Cardiac fibroblast (primary cell): ENCODE results near the gene NOVA1.
A peak's percentile ranks its signal among the peaks of the same experiment; 100 is the strongest.

Experiments
- DNase-seq, 2 donors: peaks; one replicate each; pipeline versions ENCODE4 v3.0.0 to v3.0.0-alpha.2; 2010; ENCODE audit warnings: low read depth in 2 of 2
- H3K4me3 ChIP-seq, 2 donors: replicated peaks in 1 of 2; 1 replicate in 1 of 2; 2 replicates in 1 of 2; pipeline ENCODE4 v1.5.1; 2011; ENCODE audit warnings: low read depth in 2 of 2, low read length in 2 of 2, mild to moderate bottlenecking in 2 of 2, moderate library complexity in 1 of 2
- CTCF ChIP-seq: IDR thresholded peaks from one replicate; pipeline ENCODE4 v1.5.1; 2011; ENCODE audit warnings: low read depth, mild to moderate bottlenecking, low read length, inconsistent platforms

The NOVA1 gene

GRCh38 chr14:26404927-26405326 is 192.9 kb downstream of the NOVA1 start:
- no peak for TF ChIP-seq CTCF
- DNase-seq: no peak
- no peak overlapping the region for H3K4me3 ChIP-seq

- no peak for TF ChIP-seq CTCF
- DNase-seq: peak in 1 of 2 donors; percentile 9
Measured at GRCh38 chr14:26403760-26404159, 194.1 kb downstream of the NOVA1 start.

GRCh38 chr14:26402126-26402525 is 195.7 kb downstream of the NOVA1 start:
- no peak for DNase-seq
- no peak for TF ChIP-seq CTCF
- no peak overlapping the region for H3K4me3 ChIP-seq

More at GRCh38 chr14:26403760-26404159, 194.1 kb downstream of the NOVA1 start:
- no peak overlapping the region for H3K4me3 ChIP-seq

GRCh38 chr14:26401179-26401968 is 196.5 kb downstream of the NOVA1 start:
- H3K4me3 ChIP-seq: no peak overlapping the region
- no peak for DNase-seq
- TF ChIP-seq CTCF: no peak

GRCh38 chr14:26400373-26400772 is 197.5 kb downstream of the NOVA1 start:
- no peak for TF ChIP-seq CTCF
- no peak for DNase-seq
- no peak overlapping the region for H3K4me3 ChIP-seq

GRCh38 chr14:26398616-26399015 is 199.2 kb downstream of the NOVA1 start:
- no peak overlapping the region for H3K4me3 ChIP-seq
- TF ChIP-seq CTCF: no peak
- DNase-seq: peak in 1 of 2 donors; percentile 37
